Epithelial cell of proximal tubule (primary cell): ENCODE data around the gene DPYSL4. TPM values are rescaled to one million over a fixed set of nuclear protein-coding genes. Genes with fewer than 3 reads are reported as not detected.

ENCODE experiments used
- DNase-seq: peaks from one replicate; pipeline ENCODE4 v3.0.0-alpha.2; 2011; ENCODE audit warnings: low read depth
- H3K4me3 ChIP-seq: 2 replicates; pipeline ENCODE4 v1.5.1; 2011; ENCODE audit warnings: low read depth, mild to moderate bottlenecking, low read length
- CTCF ChIP-seq: conservative IDR thresholded peaks from 2 replicates; pipeline ENCODE4 v1.5.1; 2012; ENCODE audit warnings: low read depth, mild to moderate bottlenecking, low read length
- total RNA-seq: library from RNA; depleted of rRNA; stranded (reverse); fragments of >200 nt; gene quantifications from 2 replicates; pipeline ENCODE4 v1.2.3, GENCODE V29; 2015

The DPYSL4 gene
- total RNA-seq, 1 donor from 2014 or later, result 3.3 TPM

GRCh38 chr10:132199854-132200311 is 13.1 kb downstream of the DPYSL4 start:
- DNase-seq, result no peak
- no peak for TF ChIP-seq CTCF

GRCh38 chr10:132200344-132201110 is 13.8 kb downstream of the DPYSL4 start:
- no peak for TF ChIP-seq CTCF
- DNase-seq, result no peak
- no peak overlapping the region for H3K4me3 ChIP-seq

More at GRCh38 chr10:132199854-132200311, 13.1 kb downstream of the DPYSL4 start:
- H3K4me3 ChIP-seq, result no peak overlapping the region

- no peak for DNase-seq
- H3K4me3 ChIP-seq, result no peak overlapping the region
- TF ChIP-seq CTCF, result no peak
These were observed 14.6 kb downstream of the DPYSL4 start for GRCh38 chr10:132201111-132201969.

- no peak for DNase-seq
- no peak overlapping the region for H3K4me3 ChIP-seq
- no peak for TF ChIP-seq CTCF
These were observed 15.6 kb downstream of the DPYSL4 start for GRCh38 chr10:132202070-132202970.

- no peak for DNase-seq
- TF ChIP-seq CTCF, result no peak
- H3K4me3 ChIP-seq, result no peak overlapping the region
These were observed 16.7 kb downstream of the DPYSL4 start for GRCh38 chr10:132203256-132204077.
